ENCODE data around the gene UBASH3A. TPM values are rescaled to one million over a fixed set of nuclear protein-coding genes. Genes with fewer than 3 reads are reported as not detected.

The UBASH3A gene
- total RNA-seq, 1 donor from 2014 or later: 6.4 TPM

- no peaks in the 10 kb centered on the region for H3K27me3 ChIP-seq
- intact Hi-C loops (cut with DNase I): no loop called here
- no peaks in the 10 kb centered on the region for H3K9me3 ChIP-seq
- H3K36me3 ChIP-seq: no peaks in the 10 kb centered on the region
- no peak within 1 kb of the TSS for H3K27ac ChIP-seq
- no peak for DNase-seq (ENCODE audit: extremely low spot score in 2 of 2)
- TF ChIP-seq POLR2A (IDR thresholded peaks at IDR 0.05) (no peak), POLR2AphosphoS5 (IDR thresholded peaks at IDR 0.05; ENCODE audit: insufficient read depth in 1 of 2, low read depth in 1 of 2) (no peak)
- TF ChIP-seq, protein P1, sequence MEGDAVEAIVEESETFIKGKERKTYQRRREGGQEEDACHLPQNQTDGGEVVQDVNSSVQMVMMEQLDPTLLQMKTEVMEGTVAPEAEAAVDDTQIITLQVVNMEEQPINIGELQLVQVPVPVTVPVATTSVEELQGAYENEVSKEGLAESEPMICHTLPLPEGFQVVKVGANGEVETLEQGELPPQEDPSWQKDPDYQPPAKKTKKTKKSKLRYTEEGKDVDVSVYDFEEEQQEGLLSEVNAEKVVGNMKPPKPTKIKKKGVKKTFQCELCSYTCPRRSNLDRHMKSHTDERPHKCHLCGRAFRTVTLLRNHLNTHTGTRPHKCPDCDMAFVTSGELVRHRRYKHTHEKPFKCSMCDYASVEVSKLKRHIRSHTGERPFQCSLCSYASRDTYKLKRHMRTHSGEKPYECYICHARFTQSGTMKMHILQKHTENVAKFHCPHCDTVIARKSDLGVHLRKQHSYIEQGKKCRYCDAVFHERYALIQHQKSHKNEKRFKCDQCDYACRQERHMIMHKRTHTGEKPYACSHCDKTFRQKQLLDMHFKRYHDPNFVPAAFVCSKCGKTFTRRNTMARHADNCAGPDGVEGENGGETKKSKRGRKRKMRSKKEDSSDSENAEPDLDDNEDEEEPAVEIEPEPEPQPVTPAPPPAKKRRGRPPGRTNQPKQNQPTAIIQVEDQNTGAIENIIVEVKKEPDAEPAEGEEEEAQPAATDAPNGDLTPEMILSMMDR (IDR thresholded peaks at IDR 0.05): no peak
- no peaks in the 10 kb centered on the region for H3K4me1 ChIP-seq
- no peak within 1 kb of the TSS for H3K4me3 ChIP-seq
These were observed 7.6 kb upstream of the UBASH3A start, which contains the start of gene TMPRSS3 for GRCh38 chr21:42395905-42396651. TMPRSS3 (minus strand) TSS chr21:42396052; CDS start chr21:42395417, 635 bp downstream.

DNA sequence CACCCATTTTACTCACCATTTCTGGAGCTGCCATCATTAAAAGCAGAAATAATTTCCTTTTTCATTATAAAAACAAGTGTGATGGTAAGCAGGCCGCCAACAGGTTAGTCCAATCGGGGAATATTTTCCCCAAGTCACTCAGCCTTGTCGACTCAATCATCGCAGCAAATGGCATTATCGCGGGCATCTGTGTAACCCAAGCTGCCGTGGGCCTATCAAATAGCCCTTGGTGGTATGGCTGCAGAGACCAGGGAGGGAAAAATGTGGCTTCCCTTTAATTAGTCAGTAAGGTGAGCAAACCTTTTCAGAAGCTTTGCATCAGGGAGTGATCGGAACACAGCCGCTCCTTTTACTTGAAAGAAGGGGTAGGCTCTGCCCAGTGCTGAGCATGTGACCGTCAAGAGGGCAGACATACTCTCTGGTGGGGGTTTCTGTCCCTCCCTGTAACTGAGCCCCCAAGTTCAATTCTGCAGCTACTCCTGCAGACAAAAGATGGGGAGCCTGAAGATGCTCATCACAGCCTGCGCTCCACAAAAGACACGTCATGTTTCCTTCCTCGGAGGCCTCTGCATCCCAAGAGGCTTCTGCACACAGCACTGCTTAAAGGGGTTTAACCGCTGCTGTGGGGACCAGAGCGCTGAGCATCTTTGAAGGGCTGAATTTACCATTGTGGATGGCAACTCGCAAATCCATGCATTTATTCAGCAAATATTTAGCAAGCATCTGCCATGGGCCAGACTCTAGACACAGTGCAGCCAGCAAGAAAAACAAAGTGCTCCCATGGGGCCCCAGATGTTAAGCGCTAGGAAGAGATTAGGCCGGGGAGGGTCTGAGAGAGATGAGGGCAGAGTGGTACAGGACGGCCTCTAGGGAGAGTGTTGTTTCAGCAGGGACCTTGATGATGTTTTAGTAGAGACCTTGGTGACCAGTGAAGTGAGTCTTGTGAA is 6.6 kb upstream of the UBASH3A start:
- Histone ChIP-seq H3K27ac (no peak overlapping the region), H3K27me3 (no peaks in the 10 kb centered on the region), H3K4me1 (no peaks in the 10 kb centered on the region), H3K36me3 (no peaks in the 10 kb centered on the region), H3K4me3 (no peak overlapping the region), H3K9me3 (no peaks in the 10 kb centered on the region)
- DNase-seq (ENCODE audit: extremely low spot score in 2 of 2): no peak
- intact Hi-C loops (cut with DNase I): no loop called here
- TF ChIP-seq, protein P1 (IDR thresholded peaks at IDR 0.05): no peak
- TF ChIP-seq POLR2AphosphoS5 (IDR thresholded peaks at IDR 0.05; ENCODE audit: insufficient read depth in 1 of 2, low read depth in 1 of 2) (no peak), POLR2A (IDR thresholded peaks at IDR 0.05) (no peak)

GRCh38 chr21:42397746-42398394 is 5.8 kb upstream of the UBASH3A start:
- Histone ChIP-seq H3K27me3 (no peaks in the 10 kb centered on the region), H3K27ac (no peak overlapping the region), H3K9me3 (no peaks in the 10 kb centered on the region), H3K4me1 (no peaks in the 10 kb centered on the region), H3K4me3 (no peak overlapping the region), H3K36me3 (no peaks in the 10 kb centered on the region)
- no peak for DNase-seq (ENCODE audit: extremely low spot score in 2 of 2)
- TF ChIP-seq POLR2AphosphoS5 (IDR thresholded peaks at IDR 0.05; ENCODE audit: insufficient read depth in 1 of 2, low read depth in 1 of 2): no peak
- TF ChIP-seq, protein P1 (IDR thresholded peaks at IDR 0.05): no peak
- no peak for TF ChIP-seq POLR2A (IDR thresholded peaks at IDR 0.05)
- intact Hi-C loops (cut with DNase I): no loop called here

GRCh38 chr21:42398436-42399028 is 5.2 kb upstream of the UBASH3A start:
- Histone ChIP-seq H3K4me3 (no peak overlapping the region), H3K4me1 (no peaks in the 10 kb centered on the region), H3K27ac (no peak overlapping the region), H3K27me3 (no peaks in the 10 kb centered on the region), H3K36me3 (no peaks in the 10 kb centered on the region), H3K9me3 (no peaks in the 10 kb centered on the region)
- intact Hi-C loops (cut with DNase I): no loop called here
- TF ChIP-seq POLR2A (IDR thresholded peaks at IDR 0.05): no peak
- TF ChIP-seq, protein P1 (IDR thresholded peaks at IDR 0.05): no peak
- no peak for DNase-seq (ENCODE audit: extremely low spot score in 2 of 2)
